Measurements from ENCODE around the gene SS18L1.

SS18L1 gene

GRCh38 chr20:62157387-62158087 is 14.0 kb downstream of the SS18L1 start:
- DNase-seq, result no peak

- no peak for DNase-seq
Observed at GRCh38 chr20:62158088-62158400, 14.5 kb downstream of the SS18L1 start.

DNA sequence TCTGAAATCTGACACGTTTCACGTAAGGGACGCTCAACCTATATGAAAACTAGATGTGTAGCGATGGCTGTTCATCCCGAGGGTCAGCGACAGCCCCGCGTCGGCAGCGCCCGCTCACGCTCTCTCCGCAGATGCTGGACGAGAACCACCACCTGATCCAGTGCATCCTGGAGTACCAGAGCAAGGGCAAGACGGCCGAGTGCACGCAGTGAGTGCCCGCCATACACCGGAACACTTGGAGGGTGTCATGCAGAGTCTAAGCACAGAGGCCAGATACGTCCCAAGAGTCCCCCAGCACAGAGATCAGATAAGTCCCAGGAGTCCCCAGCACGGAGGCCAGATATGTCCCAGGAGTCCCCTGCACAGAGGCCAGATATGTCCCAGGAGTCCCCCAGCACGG is 15.0 kb downstream of the SS18L1 start:
- no peak for DNase-seq

DNA sequence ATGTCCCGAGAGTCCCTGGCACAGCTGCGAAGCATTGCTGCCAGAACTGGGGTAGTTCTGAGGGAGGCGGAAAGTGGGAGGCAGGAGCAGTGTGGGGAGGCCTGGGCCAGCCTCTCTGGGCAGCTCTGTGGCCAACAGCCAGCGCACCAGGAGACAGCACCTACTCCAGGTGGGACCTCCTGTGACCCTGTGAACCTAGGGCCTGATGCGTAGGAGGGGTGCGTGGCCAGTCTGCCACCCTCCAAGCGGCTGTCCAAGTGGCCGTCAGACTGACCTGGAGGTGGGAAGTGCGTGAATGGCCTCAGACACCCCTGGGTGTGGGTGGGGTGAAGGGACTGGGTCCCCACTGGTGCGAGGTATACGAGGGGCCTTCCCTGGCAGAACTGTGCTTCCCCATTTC is 15.5 kb downstream of the SS18L1 start:
- no peak for DNase-seq

DNA sequence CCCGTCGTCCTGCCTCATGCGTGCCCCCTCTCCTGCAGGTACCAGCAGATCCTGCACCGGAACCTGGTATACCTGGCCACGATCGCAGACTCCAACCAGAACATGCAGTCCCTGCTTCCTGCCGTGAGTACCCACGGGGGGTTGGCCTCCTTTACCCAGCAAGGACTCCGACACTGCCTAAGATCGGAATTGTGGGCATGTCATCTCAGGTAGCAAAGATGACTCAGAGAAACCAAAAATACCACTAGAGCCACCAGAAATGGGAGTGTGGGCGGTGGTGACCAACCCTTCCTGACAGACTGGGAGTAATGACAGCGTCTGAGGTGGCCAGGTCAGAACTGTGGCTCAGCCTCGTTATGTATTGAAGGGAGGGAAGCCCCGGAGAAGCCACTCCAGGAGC is 16.3 kb downstream of the SS18L1 start:
- no peak for DNase-seq

DNA sequence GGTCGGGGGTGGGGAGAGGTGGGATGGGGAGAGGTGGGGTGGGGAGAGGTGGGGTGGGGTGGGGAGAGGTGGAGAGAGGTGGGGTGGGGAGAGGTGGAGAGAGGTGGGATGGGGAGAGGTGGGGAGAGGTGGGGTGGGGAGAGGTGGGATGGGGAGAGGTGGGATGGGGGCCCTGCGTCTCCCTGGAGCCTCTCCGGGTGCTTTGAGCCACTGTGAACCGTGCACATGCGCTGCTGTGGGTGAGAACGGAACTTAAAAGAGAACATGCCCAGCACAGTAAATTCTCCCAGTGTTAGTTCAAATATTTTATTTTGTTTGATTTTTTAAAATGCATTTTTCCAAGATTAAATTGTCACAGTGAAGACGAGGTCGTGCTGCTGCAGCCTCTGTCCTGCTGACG is 16.7 kb downstream of the SS18L1 start:
- no peak for DNase-seq

DNA sequence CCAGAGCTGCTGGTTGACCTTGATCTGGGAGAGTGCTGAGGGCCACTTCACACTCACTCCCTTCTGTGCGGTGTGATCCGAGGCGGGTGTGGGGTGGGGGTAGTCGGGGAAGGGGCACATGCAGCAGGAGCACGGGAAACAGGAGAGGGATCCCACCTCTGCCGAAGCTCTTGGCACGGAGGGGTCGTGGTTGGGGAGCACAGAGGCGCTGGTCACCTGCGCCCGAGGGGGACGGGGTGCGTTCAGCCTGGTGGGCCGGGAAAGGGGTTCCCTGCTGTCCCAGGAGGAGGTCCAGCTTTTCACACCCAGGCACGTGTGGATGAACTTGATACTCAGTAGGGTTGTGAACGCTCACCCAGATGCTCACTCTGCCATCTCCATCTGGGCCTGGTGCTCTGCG is 17.3 kb downstream of the SS18L1 start:
- DNase-seq, result no peak

DNA sequence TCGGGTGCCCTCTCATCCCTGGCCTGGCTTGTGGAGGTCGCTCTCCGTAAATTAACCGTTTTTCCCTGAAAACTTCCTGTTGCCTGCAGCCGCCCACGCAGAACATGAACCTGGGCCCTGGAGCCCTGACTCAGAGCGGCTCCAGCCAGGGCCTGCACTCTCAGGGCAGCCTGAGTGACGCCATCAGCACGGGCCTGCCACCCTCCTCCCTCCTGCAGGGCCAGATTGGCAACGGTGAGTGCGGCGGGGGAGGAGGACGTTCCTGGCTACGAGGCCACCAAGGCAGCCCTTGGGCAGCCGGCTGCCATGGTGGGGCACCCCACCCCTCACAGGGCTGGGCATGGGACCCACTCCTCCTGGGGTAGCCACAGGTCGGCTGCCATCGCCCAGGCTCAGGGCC is 17.8 kb downstream of the SS18L1 start:
- no peak for DNase-seq

- DNase-seq, result no peak
Observed at GRCh38 chr20:62162765-62163484, 19.4 kb downstream of the SS18L1 start.

- no peak for DNase-seq
Observed at GRCh38 chr20:62163485-62163865, 19.9 kb downstream of the SS18L1 start.

DNA sequence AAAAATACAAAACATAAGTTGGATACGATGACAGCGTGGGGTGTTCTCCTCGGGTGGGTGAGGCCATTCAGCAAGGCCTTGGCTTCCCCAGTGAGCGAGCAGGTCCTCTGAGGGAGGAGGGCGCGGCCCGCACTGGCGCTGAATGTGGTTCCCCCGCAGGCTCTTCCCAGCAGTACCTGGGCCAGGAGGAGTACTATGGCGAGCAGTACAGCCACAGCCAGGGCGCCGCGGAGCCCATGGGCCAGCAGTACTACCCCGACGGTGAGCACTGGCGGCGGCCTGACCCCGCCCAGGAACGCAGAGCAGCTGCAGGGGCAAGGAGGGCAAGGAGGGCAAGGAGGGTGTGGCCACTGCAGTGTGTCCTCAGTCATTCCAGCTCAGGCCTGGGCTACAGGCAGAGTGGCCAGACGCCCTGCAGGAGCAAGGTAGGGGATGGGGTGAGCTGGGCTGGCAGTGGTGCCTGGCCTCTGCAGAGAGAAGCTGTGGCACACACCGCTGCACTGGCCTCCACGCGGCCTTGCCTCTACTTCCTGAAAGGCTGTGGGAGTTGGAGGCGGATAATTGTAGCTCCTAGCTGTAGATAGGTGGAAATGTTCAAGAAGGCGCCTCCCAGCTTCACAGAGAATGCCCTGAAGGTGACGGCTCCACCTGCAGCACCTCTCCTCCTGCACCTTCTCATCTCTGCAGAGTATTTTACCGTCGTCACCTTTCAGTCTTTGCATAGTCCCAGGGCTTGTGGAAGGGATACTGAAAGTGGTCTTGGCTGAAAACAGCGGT is 20.6 kb downstream of the SS18L1 start:
- DNase-seq, result no peak

DNA sequence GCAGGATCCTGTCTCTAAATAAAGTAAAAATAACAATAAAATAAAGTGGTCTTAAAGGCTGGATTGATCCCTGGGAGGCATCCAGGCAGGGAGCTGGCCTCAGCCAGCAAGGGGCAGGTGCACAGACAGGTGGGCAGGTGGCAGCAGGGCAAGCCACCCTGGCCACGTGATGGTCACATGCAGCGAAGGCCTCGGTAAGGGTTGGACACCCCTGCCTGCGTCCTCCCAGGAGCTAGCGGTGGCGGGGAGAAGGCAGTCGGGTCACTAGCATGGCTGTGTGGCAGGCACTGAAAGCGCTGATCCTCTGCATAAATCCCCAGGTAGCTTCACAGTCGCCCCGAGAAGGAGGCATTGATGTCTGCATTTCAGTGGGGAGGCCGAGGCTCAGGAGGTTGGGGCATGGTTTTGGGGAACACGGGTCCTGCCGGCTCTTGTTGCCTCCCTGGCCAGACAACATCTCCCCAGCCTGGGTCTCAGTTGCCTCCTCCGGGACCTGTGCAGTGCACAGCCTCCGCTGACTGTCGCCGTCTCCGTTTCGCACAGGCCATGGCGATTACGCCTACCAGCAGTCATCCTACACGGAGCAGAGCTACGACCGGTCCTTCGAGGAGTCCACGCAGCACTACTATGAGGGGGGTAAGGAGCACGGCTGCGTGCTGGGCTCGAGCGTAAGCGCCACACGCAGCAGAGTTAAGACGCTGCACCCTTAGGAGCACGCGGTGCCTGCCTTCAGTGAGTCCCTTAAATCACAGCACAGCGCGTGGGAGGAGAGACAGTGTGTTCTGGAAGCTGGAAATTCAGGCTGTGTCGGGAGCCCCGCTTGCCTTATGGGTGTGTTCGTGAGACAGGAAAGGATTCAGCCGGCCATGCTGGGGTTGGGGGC is 21.6 kb downstream of the SS18L1 start:
- DNase-seq, result no peak

GRCh38 chr20:62165762-62166399 is 22.3 kb downstream of the SS18L1 start:
- no peak for DNase-seq

DNA sequence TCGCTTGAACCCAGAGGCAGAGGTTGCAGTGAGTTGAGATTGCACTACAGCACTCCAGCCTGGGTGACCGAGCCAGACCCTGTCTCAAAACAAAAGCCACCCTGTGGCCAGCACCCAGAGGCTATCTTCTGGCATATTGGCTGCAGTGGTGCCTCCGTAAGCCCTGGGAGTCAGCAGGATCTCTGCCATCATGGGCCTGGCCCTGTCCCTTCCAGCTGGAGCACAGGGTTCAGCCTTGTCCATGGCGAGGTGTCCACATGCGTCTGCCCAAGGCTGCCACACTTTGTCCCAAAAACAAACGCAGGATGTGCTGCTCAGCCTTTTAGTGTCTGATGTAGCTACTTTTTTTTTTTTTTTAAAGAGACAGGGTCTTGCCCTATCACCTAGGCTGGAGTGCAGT is 23.9 kb downstream of the SS18L1 start:
- no peak for DNase-seq

- DNase-seq, result no peak
Observed at GRCh38 chr20:62168061-62168460, 24.5 kb downstream of the SS18L1 start.

DNA sequence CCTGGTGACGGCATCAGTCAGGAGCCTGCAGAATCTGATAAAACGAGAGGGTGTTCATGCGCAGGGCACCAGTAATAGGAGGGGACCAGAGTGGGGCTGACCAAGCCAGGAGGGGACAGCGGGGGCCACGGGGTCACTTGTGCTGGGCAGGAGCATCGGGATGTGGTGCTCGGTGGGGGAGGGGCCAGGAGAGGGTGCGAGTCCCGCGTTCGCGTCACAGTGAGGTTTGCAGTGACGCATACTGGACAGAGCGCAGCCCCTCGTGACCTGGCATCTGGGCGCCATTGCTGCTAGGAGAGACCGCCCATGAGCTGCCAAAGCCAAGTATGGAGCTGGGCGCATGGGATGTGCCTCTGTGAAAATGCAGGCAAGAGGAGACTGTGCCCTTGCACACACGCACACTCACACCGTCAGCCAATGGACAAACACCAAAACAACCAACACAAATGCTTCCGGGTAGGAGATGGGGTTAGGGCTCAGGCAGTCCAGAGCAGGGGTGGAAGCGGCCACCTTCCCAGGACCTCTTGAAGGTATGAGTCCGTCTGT is 25.4 kb downstream of the SS18L1 start:
- DNase-seq, result no peak

GRCh38 chr20:62170536-62170935 is 27.0 kb downstream of the SS18L1 start:
- no peak for DNase-seq

- DNase-seq, result no peak
Observed at GRCh38 chr20:62171245-62171644, 27.7 kb downstream of the SS18L1 start.

DNA sequence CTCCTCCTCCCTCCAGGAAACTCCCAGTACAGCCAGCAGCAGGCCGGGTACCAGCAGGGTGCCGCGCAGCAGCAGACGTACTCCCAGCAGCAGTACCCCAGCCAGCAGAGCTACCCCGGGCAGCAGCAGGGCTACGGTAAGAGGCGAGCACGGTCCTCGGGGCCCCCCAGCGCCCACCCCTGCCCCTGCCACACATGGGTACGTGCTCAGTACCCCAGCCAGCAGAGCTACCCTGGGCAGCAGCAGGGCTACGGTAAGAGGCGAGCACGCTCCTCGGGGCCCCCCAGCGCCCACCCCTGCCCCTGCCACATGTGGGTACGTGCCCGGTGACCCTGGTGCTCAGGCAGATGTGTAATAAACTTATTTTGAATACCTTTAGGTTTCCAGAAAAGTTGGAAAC is 29.1 kb downstream of the SS18L1 start:
- DNase-seq, result no peak

GRCh38 chr20:62174021-62174804 is 30.6 kb downstream of the SS18L1 start:
- no peak for DNase-seq

GRCh38 chr20:62174870-62175624 is 31.5 kb downstream of the SS18L1 start:
- DNase-seq, result no peak
